Cardiac muscle cell (in vitro differentiated cells and primary cell): Measurements from ENCODE around the gene GPR78. TPM values are rescaled to one million over a fixed set of nuclear protein-coding genes. Genes with fewer than 3 reads are reported as not detected.
"Not testable (repeated sequence)": the region's sequence is repeated elsewhere in the genome, so short reads cannot be mapped to it uniquely, and the experiment has no call there.

Source experiments
- DNase-seq, 2 donors: peaks; one replicate each; pipeline versions ENCODE4 v3.0.0 to v3.0.0-alpha.2; 2010 to 2017; ENCODE audit warnings: low read depth in 1 of 2, low spot score in 1 of 2
- H3K27ac ChIP-seq: fragments of 200-600 bp; sonication (generic); 2 replicates; pipeline ENCODE4 v1.5.1; 2016
- H3K27me3 ChIP-seq: fragments of 200-600 bp; sonication (generic); 2 replicates; pipeline ENCODE4 v1.6.0; 2016; ENCODE audit warnings: control low read depth
- H3K36me3 ChIP-seq: fragments of 200-600 bp; sonication (generic); 2 replicates; pipeline ENCODE4 v1.5.1; 2016; ENCODE audit warnings: control low read depth
- H3K4me1 ChIP-seq: fragments of 200-600 bp; sonication (generic); 2 replicates; pipeline ENCODE4 v1.8.1; 2017; ENCODE audit warnings: low read depth, mild to moderate bottlenecking, mixed run types
- H3K4me3 ChIP-seq: fragments of 200-600 bp; sonication (generic); 2 replicates; pipeline ENCODE4 v1.5.1; 2016; ENCODE audit warnings: mild to moderate bottlenecking
- H3K9me3 ChIP-seq: fragments of 200-600 bp; sonication (generic); 2 replicates; pipeline ENCODE4 v1.5.1; 2017; ENCODE audit warnings: low read depth, mild to moderate bottlenecking, control low read depth
- CTCF ChIP-seq: IDR thresholded peaks from 2 replicates; pipeline ENCODE4 v1.5.1; 2012; ENCODE audit warnings: low read depth, mild to moderate bottlenecking, low read length
- polyA plus RNA-seq: library from polyadenylated mRNA; unstranded; fragments of >200 nt; fragmentation: Nextera tagmentation; extraction: Ambion mirVana; gene quantifications from 2 replicates; pipeline ENCODE4 v1.2.1, GENCODE V29; 2016
- total RNA-seq: library from RNA; depleted of rRNA; stranded (reverse); fragments of >200 nt; gene quantifications from 2 replicates; pipeline ENCODE4 v1.2.3, GENCODE V29; 2016

GPR78 gene
- total and polyA plus RNA-seq, 2 experiments from 2014 or later = 0.13 to 0.63 TPM

- DNase-seq = no peak
- Histone ChIP-seq H3K4me1 (no peaks in the 10 kb centered on the region), H3K27me3 (no peaks in the 10 kb centered on the region), H3K36me3 (no peaks in the 10 kb centered on the region), H3K4me3 (no peak overlapping the region), H3K27ac (no peak overlapping the region), H3K9me3 (no peaks in the 10 kb centered on the region)
- no peak for TF ChIP-seq CTCF
Measured at GRCh38 chr4:8618421-8618820, 38.2 kb downstream of the GPR78 start.

GRCh38 chr4:8618961-8619720 lies 38.9 kb downstream of the GPR78 start:
- Histone ChIP-seq H3K27me3 (no peaks in the 10 kb centered on the region), H3K36me3 (no peaks in the 10 kb centered on the region), H3K9me3 (no peaks in the 10 kb centered on the region), H3K4me1 (no peaks in the 10 kb centered on the region), H3K4me3 (no peak overlapping the region), H3K27ac (no peak overlapping the region)
- DNase-seq = no peak
- TF ChIP-seq CTCF = no peak

GRCh38 chr4:8621135-8621534 lies 40.9 kb downstream of the GPR78 start:
- not testable (repeated sequence) for H3K27me3 ChIP-seq, H3K4me3 ChIP-seq, H3K27ac ChIP-seq, H3K9me3 ChIP-seq, DNase-seq, H3K4me1 ChIP-seq, H3K36me3 ChIP-seq

GRCh38 chr4:8624601-8625272 lies 44.5 kb downstream of the GPR78 start:
- not testable (repeated sequence) for H3K27ac ChIP-seq, H3K9me3 ChIP-seq, DNase-seq, H3K27me3 ChIP-seq, H3K4me1 ChIP-seq, H3K4me3 ChIP-seq, H3K36me3 ChIP-seq

GRCh38 chr4:8630240-8630905 lies 50.2 kb downstream of the GPR78 start:
- DNase-seq, H3K27ac ChIP-seq, H3K27me3 ChIP-seq: not testable (repeated sequence)

GRCh38 chr4:8631896-8632295 lies 51.7 kb downstream of the GPR78 start:
- H3K9me3 ChIP-seq, H3K27me3 ChIP-seq, H3K36me3 ChIP-seq, H3K4me3 ChIP-seq, DNase-seq, H3K4me1 ChIP-seq, H3K27ac ChIP-seq: not testable (repeated sequence)

More at GRCh38 chr4:8630240-8630905, 50.2 kb downstream of the GPR78 start:
- H3K4me3 ChIP-seq, H3K36me3 ChIP-seq, H3K9me3 ChIP-seq, H3K4me1 ChIP-seq: not testable (repeated sequence)

GRCh38 chr4:8634773-8635172 lies 54.6 kb downstream of the GPR78 start:
- not testable (repeated sequence) for H3K4me1 ChIP-seq, H3K4me3 ChIP-seq, DNase-seq, H3K36me3 ChIP-seq, H3K27ac ChIP-seq, H3K9me3 ChIP-seq
- peaks cover 14% of the 10 kb centered on the region for H3K27me3 ChIP-seq

- not testable (repeated sequence) for H3K4me3 ChIP-seq
Measured at GRCh38 chr4:8635897-8636554, 55.8 kb downstream of the GPR78 start.

More at GRCh38 chr4:8635897-8636554, 55.8 kb downstream of the GPR78 start:
- not testable (repeated sequence) for H3K27ac ChIP-seq, H3K9me3 ChIP-seq, H3K4me1 ChIP-seq, DNase-seq, H3K36me3 ChIP-seq
- peaks cover 14% of the 10 kb centered on the region for H3K27me3 ChIP-seq

Other genes starting within 250 kb of the GPR78 start
- gene ACOX3, start 139.7 kb upstream of the GPR78 start, total RNA-seq = 26.5 and 38.7 TPM in 2 replicates
- gene ACOX3, start 139.7 kb upstream of the GPR78 start, polyA plus RNA-seq = 19.1 and 31.0 TPM in 2 replicates
- 38.8 and 66.9 TPM in 2 replicates for gene TRMT44, start 139.6 kb upstream of the GPR78 start, total RNA-seq
- gene TRMT44, start 139.6 kb upstream of the GPR78 start, polyA plus RNA-seq = 20.6 and 23.6 TPM in 2 replicates
- 5.6 and 12.0 TPM in 2 replicates for gene CPZ, start 12.4 kb downstream of the GPR78 start, total RNA-seq
- gene CPZ, start 12.4 kb downstream of the GPR78 start, polyA plus RNA-seq = 4.7 and 8.4 TPM in 2 replicates